Suprapubic skin (tissue), 3 donors: Measurements from ENCODE around the gene ATP2A3.

Experiments used
- EP300 ChIP-seq: sonication (generic); formaldehyde crosslinking; IDR thresholded peaks from one replicate; pipeline ENCODE4 v1.6.1; 2017; ENCODE audit warnings: antibody characterized with exemption
- POLR2A ChIP-seq, 2 donors: fragments of 450-650 bp; IDR thresholded peaks; one replicate each; pipeline ENCODE4 v1.6.1; 2017; ENCODE audit warnings: antibody characterized with exemption in 2 of 2, mild to moderate bottlenecking in 2 of 2, moderate library complexity in 2 of 2
- TF ChIP-seq, protein P1 (sequence below), 2 donors: fragments of 200-600 bp in 1 of 2; fragments of 450-650 bp in 1 of 2; sonication (generic) in 1 of 2; IDR thresholded peaks; one replicate each; pipeline ENCODE4 v1.5.1; 2016 to 2019; ENCODE audit warnings: antibody characterized with exemption in 2 of 2, mild to moderate bottlenecking in 1 of 2, moderate library complexity in 1 of 2

DNA sequence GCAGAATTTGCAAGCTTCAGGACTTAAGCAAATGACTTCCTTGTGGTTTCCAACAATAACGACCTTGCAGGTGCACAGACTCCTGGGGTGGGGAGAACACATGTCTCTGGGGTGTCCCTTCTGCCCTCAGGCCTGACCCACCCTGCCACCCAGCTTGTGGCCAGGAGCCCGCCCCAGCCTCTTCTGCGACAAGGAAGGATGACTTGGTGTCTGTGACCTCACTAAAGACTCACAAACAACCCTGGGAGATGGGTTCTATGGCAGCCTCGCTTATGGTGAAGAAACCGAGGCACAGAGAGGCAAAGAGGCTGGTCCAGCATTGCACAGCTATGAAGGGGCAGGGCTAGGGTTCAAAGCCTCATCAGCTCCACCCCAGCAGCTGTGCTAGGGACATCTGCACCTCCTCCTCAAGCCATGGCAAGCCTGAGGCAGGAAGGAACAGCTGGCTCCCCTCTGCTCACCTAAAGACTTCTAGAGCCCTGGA, 2.6 kb downstream of the ATP2A3 start:
- TF ChIP-seq, protein P1, sequence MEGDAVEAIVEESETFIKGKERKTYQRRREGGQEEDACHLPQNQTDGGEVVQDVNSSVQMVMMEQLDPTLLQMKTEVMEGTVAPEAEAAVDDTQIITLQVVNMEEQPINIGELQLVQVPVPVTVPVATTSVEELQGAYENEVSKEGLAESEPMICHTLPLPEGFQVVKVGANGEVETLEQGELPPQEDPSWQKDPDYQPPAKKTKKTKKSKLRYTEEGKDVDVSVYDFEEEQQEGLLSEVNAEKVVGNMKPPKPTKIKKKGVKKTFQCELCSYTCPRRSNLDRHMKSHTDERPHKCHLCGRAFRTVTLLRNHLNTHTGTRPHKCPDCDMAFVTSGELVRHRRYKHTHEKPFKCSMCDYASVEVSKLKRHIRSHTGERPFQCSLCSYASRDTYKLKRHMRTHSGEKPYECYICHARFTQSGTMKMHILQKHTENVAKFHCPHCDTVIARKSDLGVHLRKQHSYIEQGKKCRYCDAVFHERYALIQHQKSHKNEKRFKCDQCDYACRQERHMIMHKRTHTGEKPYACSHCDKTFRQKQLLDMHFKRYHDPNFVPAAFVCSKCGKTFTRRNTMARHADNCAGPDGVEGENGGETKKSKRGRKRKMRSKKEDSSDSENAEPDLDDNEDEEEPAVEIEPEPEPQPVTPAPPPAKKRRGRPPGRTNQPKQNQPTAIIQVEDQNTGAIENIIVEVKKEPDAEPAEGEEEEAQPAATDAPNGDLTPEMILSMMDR (IDR thresholded peaks at IDR 0.05): no peak
- TF ChIP-seq POLR2A (IDR thresholded peaks at IDR 0.05) (no peak), EP300 (no peak)
